HG02943 (cell line): ENCODE data around the gene LRRC15.

Experiments
- ATAC-seq: cut with Tn5 transposase; IDR thresholded peaks from one replicate; pipeline ENCODE4 v1.9.1; 2021; ENCODE audit warnings: mild to moderate bottlenecking, low read depth, moderate library complexity; ENCODE audit not compliant: unreplicated experiment

LRRC15 gene

GRCh38 chr3:194321693-194322640 is 47.6 kb downstream of the LRRC15 start:
- ATAC-seq, result no peak

GRCh38 chr3:194320744-194321243 is 48.7 kb downstream of the LRRC15 start:
- no peak for ATAC-seq

- no peak for ATAC-seq
Measured at GRCh38 chr3:194320100-194320499, 49.4 kb downstream of the LRRC15 start.

GRCh38 chr3:194318511-194319161 is 50.9 kb downstream of the LRRC15 start:
- ATAC-seq, result no peak

- no peak for ATAC-seq
Measured at GRCh38 chr3:194316918-194317317, 52.6 kb downstream of the LRRC15 start.

- peak; percentile 19 for ATAC-seq
Measured at GRCh38 chr3:194315965-194316361, 53.6 kb downstream of the LRRC15 start.

GRCh38 chr3:194315088-194315964 is 54.2 kb downstream of the LRRC15 start:
- ATAC-seq, result peak; percentile 89

GRCh38 chr3:194314388-194315068 is 55.0 kb downstream of the LRRC15 start:
- no peak for ATAC-seq

- no peak for ATAC-seq
Measured at GRCh38 chr3:194313560-194314387, 55.8 kb downstream of the LRRC15 start.

- no peak for ATAC-seq
Measured at GRCh38 chr3:194312743-194313281, 56.7 kb downstream of the LRRC15 start.

- ATAC-seq, result no peak
Measured at GRCh38 chr3:194312186-194312742, 57.3 kb downstream of the LRRC15 start.

- ATAC-seq, result no peak
Measured at GRCh38 chr3:194311000-194311399, 58.5 kb downstream of the LRRC15 start.

- no peak for ATAC-seq
Measured at GRCh38 chr3:194310060-194310835, 59.3 kb downstream of the LRRC15 start.

- ATAC-seq, result no peak
Measured at GRCh38 chr3:194308601-194309449, 60.7 kb downstream of the LRRC15 start.

- ATAC-seq, result no peak
Measured at GRCh38 chr3:194307849-194308248, 61.7 kb downstream of the LRRC15 start.

- ATAC-seq, result peak; percentile 50
Measured at GRCh38 chr3:194306771-194307640, 62.5 kb downstream of the LRRC15 start.
